IMR-90 (cell line): ENCODE results near the gene GRHL3. TPM values are rescaled to one million over a fixed set of nuclear protein-coding genes. Genes with fewer than 3 reads are reported as not detected.

ENCODE experiments used
- ATAC-seq: fragments of 200-7000 bp; cut with Tn5 transposase; 2 replicates; pipeline ENCODE4 v1.9.1; 2020; ENCODE audit warnings: low read depth, mild to moderate bottlenecking, moderate library complexity
- BruUV-seq: library from RNA; stranded (reverse); fragments of 400-500 nt; replicated peaks from 2 replicates; lab custom pipeline; 2021; lab: Mats Ljungman, UMichigan
- CTCF ChIA-PET: fragments of 300-600 bp; formaldehyde crosslinking; extraction: SDS; loops from one replicate; lab custom pipeline; 2021; ENCODE audit warnings: antibody characterized with exemption; lab: Yijun Ruan, JAX
- POLR2A ChIA-PET: fragments of 300-600 bp; sonication (Branson Sonifier 250); formaldehyde crosslinking; loops from one replicate; lab custom pipeline; 2022; ENCODE audit warnings: antibody characterized with exemption; ENCODE audit not compliant: unreplicated experiment; lab: Charles Lee
- DNase-seq: peaks from one replicate; pipeline ENCODE4 v3.0.0; 2013
- H2AFZ ChIP-seq: replicated peaks from 2 replicates; pipeline ENCODE3; 2013; ENCODE audit warnings: low read length, mild to moderate bottlenecking; ENCODE audit not compliant: poor library complexity
- H2AK5ac ChIP-seq: 2 replicates; pipeline ENCODE4 v1.6.1; 2013; ENCODE audit warnings: low read depth, low read length, inconsistent platforms
- H2AK9ac ChIP-seq: replicated peaks from 2 replicates; pipeline ENCODE3; 2013; ENCODE audit warnings: mild to moderate bottlenecking, low read depth, low read length, moderate library complexity; ENCODE audit not compliant: poor library complexity
- H2BK120ac ChIP-seq: 2 replicates; pipeline ENCODE4 v1.6.1; 2013; ENCODE audit warnings: low read depth, low read length, inconsistent platforms
- H2BK15ac ChIP-seq: 3 replicates; pipeline ENCODE4 v1.6.1; 2013; ENCODE audit warnings: low read depth, low read length, inconsistent platforms
- H2BK20ac ChIP-seq: 2 replicates; pipeline ENCODE4 v1.6.1; 2013; ENCODE audit warnings: low read depth, mild to moderate bottlenecking, inconsistent platforms, low read length, moderate library complexity
- H2BK5ac ChIP-seq: 2 replicates; pipeline ENCODE4 v1.6.1; 2013; ENCODE audit warnings: mild to moderate bottlenecking, low read depth, low read length, inconsistent platforms; ENCODE audit not compliant: poor library complexity, severe bottlenecking
- H3K14ac ChIP-seq: replicated peaks from 2 replicates; pipeline ENCODE4 v1.6.1; 2013; ENCODE audit warnings: low read depth, low read length, inconsistent platforms
- H3K18ac ChIP-seq: 2 replicates; pipeline ENCODE4 v1.6.1; 2013; ENCODE audit warnings: low read depth, low read length, control low read depth
- H3K23ac ChIP-seq: 2 replicates; pipeline ENCODE4 v1.6.1; 2013; ENCODE audit warnings: low read depth, low read length, inconsistent platforms
- H3K27ac ChIP-seq: 2 replicates; pipeline ENCODE4 v1.5.1; 2013; ENCODE audit warnings: mild to moderate bottlenecking, control low read depth, low read length; ENCODE audit not compliant: insufficient read depth
- H3K27me3 ChIP-seq: 2 replicates; pipeline ENCODE4 v1.6.1; 2013; ENCODE audit warnings: low read length; ENCODE audit not compliant: control insufficient read depth, insufficient read depth
- H3K36me3 ChIP-seq: 2 replicates; pipeline ENCODE4 v1.6.1; 2013; ENCODE audit warnings: low read length, mixed read lengths; ENCODE audit not compliant: control insufficient read depth, insufficient read depth
- H3K4ac ChIP-seq: 2 replicates; pipeline ENCODE4 v1.6.1; 2013; ENCODE audit warnings: low read depth, low read length, inconsistent platforms
- H3K4me1 ChIP-seq: 2 replicates; pipeline ENCODE4 v1.6.1; 2013; ENCODE audit warnings: low read length, mixed read lengths; ENCODE audit not compliant: control insufficient read depth, insufficient read depth
- H3K4me2 ChIP-seq: 2 replicates; pipeline ENCODE4 v1.6.1; 2013; ENCODE audit warnings: low read depth, mild to moderate bottlenecking, control low read depth, low read length, moderate library complexity
- H3K4me3 ChIP-seq: 2 replicates; pipeline ENCODE4 v1.5.1; 2013; ENCODE audit warnings: low read depth, mild to moderate bottlenecking, control low read depth, low read length, moderate library complexity; ENCODE audit not compliant: insufficient read depth
- H3K56ac ChIP-seq: 2 replicates; pipeline ENCODE4 v1.6.1; 2013; ENCODE audit warnings: low read length, inconsistent platforms; ENCODE audit not compliant: insufficient read depth; ENCODE audit errors: extremely low read depth
- H3K79me1 ChIP-seq, 2 experiments: 2 replicates each; pipeline ENCODE4 v1.6.1; 2013; ENCODE audit warnings: low read length in 2 of 2, inconsistent platforms in 1 of 2, low read depth in 1 of 2
- H3K9ac ChIP-seq: 2 replicates; pipeline ENCODE4 v1.6.1; 2013; ENCODE audit warnings: low read depth, low read length, control low read depth
- H3K9me1 ChIP-seq: 2 replicates; pipeline ENCODE4 v1.6.1; 2013; ENCODE audit warnings: low read length, inconsistent platforms; ENCODE audit not compliant: insufficient read depth
- H3K9me3 ChIP-seq: 2 replicates; pipeline ENCODE4 v1.6.1; 2013; ENCODE audit warnings: low read length; ENCODE audit not compliant: control insufficient read depth, insufficient read depth
- H4K20me1 ChIP-seq: 2 replicates; pipeline ENCODE4 v1.6.1; 2013; ENCODE audit warnings: low read length, inconsistent platforms; ENCODE audit not compliant: insufficient read depth
- H4K5ac ChIP-seq: 2 replicates; pipeline ENCODE4 v1.6.1; 2013; ENCODE audit warnings: mild to moderate bottlenecking, low read depth, low read length, control low read depth
- H4K8ac ChIP-seq, 2 experiments: 2 replicates each; pipeline ENCODE4 v1.6.1; 2013; ENCODE audit warnings: low read depth in 2 of 2, low read length in 2 of 2, control low read depth in 1 of 2, inconsistent platforms in 1 of 2
- H4K91ac ChIP-seq: 2 replicates; pipeline ENCODE4 v1.6.1; 2013; ENCODE audit warnings: low read depth, low read length, inconsistent platforms; ENCODE audit not compliant: insufficient read depth
- BHLHE40 ChIP-seq: fragments of 150-350 bp; IDR thresholded peaks from 2 replicates; pipeline ENCODE4 v1.6.1; 2016; ENCODE audit warnings: mild to moderate bottlenecking, low read depth, low read length
- ELK1 ChIP-seq: fragments of 150-350 bp; IDR thresholded peaks from 2 replicates; pipeline ENCODE4 v1.6.1; 2016; ENCODE audit warnings: low read depth, mild to moderate bottlenecking, low read length, moderate library complexity, borderline replicate concordance
- POLR2A ChIP-seq: IDR thresholded peaks from 2 replicates; pipeline ENCODE4 v1.6.1; 2012; ENCODE audit warnings: mild to moderate bottlenecking, low read depth, low read length
- WGBS, 2 experiments: methylation state at CpG; one replicate each; pipeline versions ENCODE4 v1.1.5 to v1.1.7; 2013; ENCODE audit warnings: missing lambda C conversion rate in 2 of 2; ENCODE audit not compliant: insufficient read length in 1 of 2; ENCODE audit errors: extremely low coverage in 2 of 2; 5-methylcytosine and 5-hydroxymethylcytosine counted together
- dilution Hi-C: fragments of 300-500 bp; cut with HindIII; formaldehyde crosslinking; loops from one replicate; pipeline ENCODE4 v1.14.3; 2018; ENCODE audit warnings: low sequenced_read_pairs; ENCODE audit not compliant: unreplicated experiment
- in situ Hi-C: fragments of 300-500 bp; cut with MboI; formaldehyde crosslinking; loops from 3 replicates; pipeline ENCODE4 v1.14.3; 2019; ENCODE audit warnings: low sequenced_read_pairs, inconsistent platforms, mixed read lengths
- intact Hi-C: fragments of 100-400 bp; cut with micrococcal nuclease; formaldehyde crosslinking; loops from 2 replicates; pipeline ENCODE4 v1.10.0; 2022
- polyA plus RNA-seq, 3 experiments: library from polyadenylated mRNA; depleted of rRNA; stranded (reverse); fragments of >200 nt; gene quantifications; 2 replicates each; pipeline ENCODE4 v1.2.3, GENCODE V29; 2012; ENCODE audit warnings: low replicate concordance in 1 of 3
- total RNA-seq: library from RNA; depleted of rRNA; stranded (reverse); fragments of >200 nt; gene quantifications from 2 replicates; pipeline ENCODE4 v1.2.3, GENCODE V29; 2012

The GRHL3 gene
- total and polyA plus RNA-seq, 2 of the 4 experiments (the other 2 are of a cell fraction) = not detected

GRCh38 chr1:24319962-24320361, 805 bp downstream of the GRHL3 start:
- ChIA-PET CTCF (no interaction called here), POLR2A (no interaction called here)
- no peak overlapping the region for H2BK15ac ChIP-seq
- no peak overlapping the region for H2AFZ ChIP-seq
- ATAC-seq = no peak
- H2AK5ac ChIP-seq = no peak overlapping the region
- H2BK120ac ChIP-seq = no peak overlapping the region
- intact Hi-C loops (no loop called here), dilution Hi-C loops (no loop called here), in situ Hi-C loops (no loop called here)
- 86% methylated on average over 1 of the region's 1 CpG; no CpG with 5 or more reads in 1 of the 2 experiments for WGBS, 2 experiments
- H3K18ac ChIP-seq = no peak overlapping the region
- H3K4me1 ChIP-seq = peaks cover 10% of the 10 kb centered on the region
- H3K27ac ChIP-seq = no peak overlapping the region
- no peak overlapping the region for H3K9ac ChIP-seq
- no peak overlapping the region; the same call in 1 of the 2 replicates for H3K4me2 ChIP-seq
- peak overlapping the region; percentile 28; the same call in 1 of the 2 replicates for H3K23ac ChIP-seq
- BruUV-seq = no TSS peak
- no peak overlapping the region for H2BK5ac ChIP-seq
- H2AK9ac ChIP-seq = no peak overlapping the region
- H4K5ac ChIP-seq = no peak overlapping the region
- H4K20me1 ChIP-seq = no peaks in the 10 kb centered on the region
- no peaks in the 10 kb centered on the region for H3K9me3 ChIP-seq
- no peaks in the 10 kb centered on the region; the same call in 1 of the 2 replicates for H3K9me1 ChIP-seq
- no peaks in the 10 kb centered on the region for H3K79me1 ChIP-seq
- no peaks in the 10 kb centered on the region for H3K36me3 ChIP-seq
- no peak overlapping the region for H3K56ac ChIP-seq
- H2BK20ac ChIP-seq = no peak overlapping the region
- H3K4ac ChIP-seq = no peak overlapping the region
- no peak overlapping the region for H4K91ac ChIP-seq
- DNase-seq = no peak
- no peak overlapping the region for H4K8ac ChIP-seq
- no peak for TF ChIP-seq BHLHE40
- TF ChIP-seq ELK1 = no peak
- no peak for TF ChIP-seq POLR2A
- peaks cover 70% of the 10 kb centered on the region for H3K27me3 ChIP-seq
- no peak overlapping the region for H3K4me3 ChIP-seq
- no peak overlapping the region for H3K14ac ChIP-seq
